Measurements from ENCODE around the gene LMBR1L. TPM values are rescaled to one million over a fixed set of nuclear protein-coding genes. Genes with fewer than 3 reads are reported as not detected.

Gene LMBR1L
- total and polyA plus RNA-seq, 2 of the 13 experiments (the other 11 are each of a cell fraction or from before 2014, with no cell fraction given) = 12.2 to 65.9 TPM

DNA sequence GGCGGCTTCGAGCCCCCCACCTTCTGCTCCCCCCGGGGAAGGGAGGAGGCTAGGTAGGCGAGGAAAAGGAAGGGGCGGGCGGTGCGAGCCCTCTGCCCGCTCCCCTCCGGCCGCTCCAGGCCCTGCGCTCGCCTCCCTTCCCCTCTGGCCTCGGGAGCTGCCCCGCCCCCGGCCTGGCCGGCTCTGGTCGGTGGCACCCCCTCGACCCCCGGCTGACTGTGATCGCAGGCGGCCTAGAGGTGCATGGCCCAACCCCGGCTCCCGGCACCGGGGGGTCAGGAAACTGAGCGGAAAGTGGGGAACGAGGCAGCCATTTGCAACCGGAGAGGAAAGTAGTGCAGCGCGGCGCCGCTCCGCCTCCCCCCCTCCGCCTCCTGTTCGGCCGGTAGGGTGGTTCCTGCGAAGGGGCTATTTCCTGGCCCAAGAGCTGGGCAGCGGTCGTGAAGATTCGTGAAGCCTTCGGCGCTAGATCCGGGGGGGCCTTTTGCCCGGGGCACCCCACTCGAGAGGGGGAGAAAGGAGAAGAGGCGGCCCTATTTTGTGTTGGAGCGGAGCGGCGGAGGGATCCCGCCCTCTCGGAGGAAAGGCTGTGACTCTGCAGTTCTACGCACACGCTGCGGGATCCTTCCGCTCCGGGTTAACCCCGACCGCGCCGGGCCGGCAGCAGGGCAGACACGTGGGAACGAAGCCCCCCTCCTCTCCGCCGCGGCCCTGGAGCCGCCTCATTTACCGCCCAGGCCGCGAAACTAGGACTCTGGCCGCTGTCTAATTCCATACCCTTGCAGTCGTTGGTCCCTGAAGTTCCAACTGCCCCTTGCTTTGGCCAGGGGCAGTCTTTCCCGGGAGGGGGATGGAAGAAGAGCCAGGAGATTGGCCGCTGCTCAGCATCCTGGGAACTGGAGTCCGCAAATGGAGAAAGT is 50.1 kb downstream of the LMBR1L start, which contains the start of gene KMT2D (continued):
- TF ChIP-seq, protein P1, sequence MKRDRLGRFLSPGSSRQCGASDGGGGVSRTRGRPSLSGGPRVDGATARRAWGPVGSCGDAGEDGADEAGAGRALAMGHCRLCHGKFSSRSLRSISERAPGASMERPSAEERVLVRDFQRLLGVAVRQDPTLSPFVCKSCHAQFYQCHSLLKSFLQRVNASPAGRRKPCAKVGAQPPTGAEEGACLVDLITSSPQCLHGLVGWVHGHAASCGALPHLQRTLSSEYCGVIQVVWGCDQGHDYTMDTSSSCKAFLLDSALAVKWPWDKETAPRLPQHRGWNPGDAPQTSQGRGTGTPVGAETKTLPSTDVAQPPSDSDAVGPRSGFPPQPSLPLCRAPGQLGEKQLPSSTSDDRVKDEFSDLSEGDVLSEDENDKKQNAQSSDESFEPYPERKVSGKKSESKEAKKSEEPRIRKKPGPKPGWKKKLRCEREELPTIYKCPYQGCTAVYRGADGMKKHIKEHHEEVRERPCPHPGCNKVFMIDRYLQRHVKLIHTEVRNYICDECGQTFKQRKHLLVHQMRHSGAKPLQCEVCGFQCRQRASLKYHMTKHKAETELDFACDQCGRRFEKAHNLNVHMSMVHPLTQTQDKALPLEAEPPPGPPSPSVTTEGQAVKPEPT (CRISPR knock-in tag; IDR thresholded peaks at IDR 0.05; ENCODE audit: low read depth) = peak; percentile 63; the same call in 1 of the 2 replicates
- TF ChIP-seq DPF2 (CRISPR knock-in tag; IDR thresholded peaks at IDR 0.05; ENCODE audit: borderline replicate concordance, low read depth) (no peak), HNRNPL (IDR thresholded peaks at IDR 0.05; ENCODE audit: low read depth, low read length) (peak; percentile 78; the same call in 1 of the 2 replicates), U2AF2 (IDR thresholded peaks at IDR 0.05; ENCODE audit: low read depth, low read length) (peak; percentile 93), DNMT3B (CRISPR knock-in tag; conservative IDR thresholded peaks at IDR 0.05) (peak; percentile 94; the same call in 1 of the 2 replicates), PBX3 (CRISPR knock-in tag; IDR thresholded peaks at IDR 0.05; ENCODE audit: borderline replicate concordance) (no peak), ZBTB7B (CRISPR knock-in tag; IDR thresholded peaks at IDR 0.05) (peak; percentile 88), NR2F6 (IDR thresholded peaks at IDR 0.05) (peak; percentile 39; the same call in 1 of the 2 replicates), NR2F6 (CRISPR knock-in tag; IDR thresholded peaks at IDR 0.05) (peak; percentile 57; the same call in 1 of the 2 replicates), ZNF451 (CRISPR knock-in tag; IDR thresholded peaks at IDR 0.05) (peak; percentile 91), CEBPB (IDR thresholded peaks at IDR 0.05; ENCODE audit: borderline replicate concordance, low read depth, low read length) (no peak), MIER2 (CRISPR knock-in tag; IDR thresholded peaks at IDR 0.05) (peak; percentile 52; the same call in 1 of the 2 replicates), ZNF44 (CRISPR knock-in tag; IDR thresholded peaks at IDR 0.05) (no peak), RARA (CRISPR knock-in tag; IDR thresholded peaks at IDR 0.05) (peak; percentile 45), MYC (CRISPR knock-in tag; IDR thresholded peaks at IDR 0.05; ENCODE audit: borderline replicate concordance) (peak; percentile 98), GMEB1 (CRISPR knock-in tag; IDR thresholded peaks at IDR 0.05; ENCODE audit: borderline replicate concordance) (peak; percentile 95), SAFB2 (CRISPR knock-in tag; IDR thresholded peaks at IDR 0.05; ENCODE audit: borderline replicate concordance, low read depth) (peak; percentile 77; the same call in 1 of the 2 replicates), HES4 (CRISPR knock-in tag; IDR thresholded peaks at IDR 0.05; ENCODE audit: borderline replicate concordance) (peak; percentile 83)
- TF ChIP-seq, protein P2, sequence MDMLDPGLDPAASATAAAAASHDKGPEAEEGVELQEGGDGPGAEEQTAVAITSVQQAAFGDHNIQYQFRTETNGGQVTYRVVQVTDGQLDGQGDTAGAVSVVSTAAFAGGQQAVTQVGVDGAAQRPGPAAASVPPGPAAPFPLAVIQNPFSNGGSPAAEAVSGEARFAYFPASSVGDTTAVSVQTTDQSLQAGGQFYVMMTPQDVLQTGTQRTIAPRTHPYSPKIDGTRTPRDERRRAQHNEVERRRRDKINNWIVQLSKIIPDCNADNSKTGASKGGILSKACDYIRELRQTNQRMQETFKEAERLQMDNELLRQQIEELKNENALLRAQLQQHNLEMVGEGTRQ (IDR thresholded peaks at IDR 0.05; ENCODE audit: low read depth, low read length) = no peak
- TF ChIP-seq, protein P2 (CRISPR knock-in tag; IDR thresholded peaks at IDR 0.05; ENCODE audit: borderline replicate concordance) = peak; percentile 60
- TF ChIP-seq, protein P3, sequence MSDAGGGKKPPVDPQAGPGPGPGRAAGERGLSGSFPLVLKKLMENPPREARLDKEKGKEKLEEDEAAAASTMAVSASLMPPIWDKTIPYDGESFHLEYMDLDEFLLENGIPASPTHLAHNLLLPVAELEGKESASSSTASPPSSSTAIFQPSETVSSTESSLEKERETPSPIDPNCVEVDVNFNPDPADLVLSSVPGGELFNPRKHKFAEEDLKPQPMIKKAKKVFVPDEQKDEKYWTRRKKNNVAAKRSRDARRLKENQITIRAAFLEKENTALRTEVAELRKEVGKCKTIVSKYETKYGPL (CRISPR knock-in tag; IDR thresholded peaks at IDR 0.05) = no peak
